Panc1 (cell line): ENCODE measurements around the gene MILR1.

Experiments used
- CTCF ChIP-seq: fragments of 450-650 bp; IDR thresholded peaks from 2 replicates; pipeline ENCODE4 v1.5.1; 2017; ENCODE audit warnings: mild to moderate bottlenecking
- POLR2AphosphoS5 ChIP-seq: IDR thresholded peaks from 2 replicates; pipeline ENCODE4 v1.6.1; 2012; ENCODE audit warnings: mild to moderate bottlenecking, low read depth, low read length, moderate library complexity

- no peak for TF ChIP-seq CTCF
- TF ChIP-seq POLR2AphosphoS5 = no peak
Measured at GRCh38 chr17:64461788-64462187, 12.9 kb downstream of the MILR1 start.
